Measurements from ENCODE around the gene MED17. TPM values are rescaled to one million over a fixed set of nuclear protein-coding genes. Genes with fewer than 3 reads are reported as not detected.

Gene MED17
- total RNA-seq, 1 donor from 2014 or later, result 15.3 TPM

DNA sequence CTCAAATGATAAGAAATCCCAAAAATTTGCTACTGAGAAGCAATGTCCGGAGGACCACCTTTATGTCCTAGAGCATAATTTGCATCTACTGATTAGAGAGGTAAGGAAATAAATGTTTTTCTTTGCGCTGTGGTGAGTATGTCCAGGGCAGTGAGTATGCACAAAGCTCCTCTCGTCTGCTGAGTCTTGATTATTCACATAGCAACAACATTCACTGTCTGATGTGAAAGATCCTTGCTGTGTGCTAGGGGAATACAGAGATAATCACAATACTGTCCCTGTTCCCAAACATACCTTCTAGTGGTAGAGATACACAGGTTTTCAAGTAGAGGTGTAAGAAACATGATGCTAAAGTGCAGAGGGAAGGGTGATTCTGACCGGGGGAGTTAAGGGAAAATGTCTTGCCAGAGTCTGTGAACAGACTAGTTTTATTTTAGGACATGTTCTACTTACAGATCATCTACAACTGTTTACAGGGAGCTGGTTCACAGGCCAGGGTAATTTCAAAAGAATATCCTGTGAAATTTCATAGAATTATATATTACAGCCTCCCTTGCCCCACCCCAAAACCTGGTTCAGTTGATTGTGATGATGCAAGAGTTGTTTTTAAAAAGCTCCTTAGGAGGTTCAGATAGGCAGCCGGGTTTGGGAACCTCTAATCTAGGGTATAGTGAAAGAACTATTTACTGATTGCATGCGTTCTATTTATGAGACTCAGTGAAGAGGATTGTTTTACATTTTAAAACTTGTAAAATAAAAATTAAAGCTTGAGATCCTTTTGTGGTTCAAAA is 12.6 kb downstream of the MED17 start:
- DNase-seq (no peak), ATAC-seq (ENCODE audit: poor library complexity) (no peak)
- intact Hi-C loops (cut with DNase I), result no loop called here

DNA sequence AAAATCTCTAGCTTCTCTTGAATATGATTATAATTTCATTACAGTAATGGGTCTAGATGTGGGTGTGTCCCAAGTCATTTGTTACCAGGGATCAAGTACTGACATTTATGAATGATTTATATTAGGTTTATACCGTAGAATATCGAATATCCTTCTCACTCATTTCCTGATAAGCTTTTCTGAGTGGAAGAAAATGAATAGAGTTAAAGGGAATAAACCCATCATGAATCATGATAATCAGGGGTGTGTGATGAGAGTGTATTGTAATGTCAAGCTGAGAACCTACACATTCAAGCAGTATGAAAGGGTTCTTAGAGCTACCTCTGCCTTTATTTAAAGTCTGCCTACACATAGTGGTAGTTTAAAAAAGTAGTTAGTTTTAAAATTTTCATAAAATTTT is 17.3 kb downstream of the MED17 start:
- intact Hi-C loops (cut with DNase I), result no loop called here
- no peak for DNase-seq
- ATAC-seq (ENCODE audit: poor library complexity), result no peak

GRCh38 chr11:93804879-93805278 is 20.8 kb downstream of the MED17 start:
- intact Hi-C loops (cut with DNase I), result no loop called here
- no peak for ATAC-seq (ENCODE audit: poor library complexity)

GRCh38 chr11:93807980-93808379 is 23.9 kb downstream of the MED17 start:
- intact Hi-C loops (cut with DNase I), result no loop called here
- ATAC-seq (ENCODE audit: poor library complexity), result no peak

More at GRCh38 chr11:93804879-93805278, 20.8 kb downstream of the MED17 start:
- no peak for DNase-seq

GRCh38 chr11:93813974-93814373 is 29.9 kb downstream of the MED17 start:
- ATAC-seq (ENCODE audit: poor library complexity), result no peak
- intact Hi-C loops (cut with DNase I), result no loop called here
- DNase-seq, result no peak

More at GRCh38 chr11:93807980-93808379, 23.9 kb downstream of the MED17 start:
- DNase-seq, result no peak

DNA sequence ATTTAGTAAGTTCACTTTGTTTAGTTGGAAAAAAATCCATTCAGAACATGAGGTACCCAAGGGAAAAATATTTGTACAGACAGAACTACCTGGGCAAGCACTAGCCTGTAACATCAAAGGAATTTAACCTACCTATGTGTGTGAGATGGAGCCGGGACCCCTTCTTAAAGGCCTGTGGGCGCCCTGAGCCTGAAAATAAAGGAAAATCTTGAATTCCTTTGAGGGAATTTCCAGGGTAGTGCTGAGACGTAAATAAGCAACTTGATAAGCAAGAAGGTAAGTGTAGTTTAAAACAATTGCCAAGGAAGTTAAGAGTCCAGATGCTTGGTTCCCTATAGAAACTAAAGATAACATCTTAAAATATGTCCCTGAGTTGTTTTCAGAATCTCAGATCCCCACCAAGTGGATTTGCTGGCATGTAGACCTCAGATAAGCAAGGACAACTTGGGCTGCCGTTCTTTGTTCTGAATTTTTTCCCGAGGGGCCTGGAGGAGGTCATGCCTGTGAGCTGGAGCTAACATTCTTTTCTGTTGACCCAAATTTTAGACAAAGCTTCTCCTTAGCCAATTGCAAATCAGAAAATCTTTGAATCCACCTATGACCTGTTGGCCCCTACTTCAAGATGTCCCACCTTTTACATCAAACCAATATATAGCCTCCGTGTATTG is 31.0 kb downstream of the MED17 start:
- DNase-seq (no peak), ATAC-seq (ENCODE audit: poor library complexity) (no peak)
- intact Hi-C loops (cut with DNase I), result no loop called here

DNA sequence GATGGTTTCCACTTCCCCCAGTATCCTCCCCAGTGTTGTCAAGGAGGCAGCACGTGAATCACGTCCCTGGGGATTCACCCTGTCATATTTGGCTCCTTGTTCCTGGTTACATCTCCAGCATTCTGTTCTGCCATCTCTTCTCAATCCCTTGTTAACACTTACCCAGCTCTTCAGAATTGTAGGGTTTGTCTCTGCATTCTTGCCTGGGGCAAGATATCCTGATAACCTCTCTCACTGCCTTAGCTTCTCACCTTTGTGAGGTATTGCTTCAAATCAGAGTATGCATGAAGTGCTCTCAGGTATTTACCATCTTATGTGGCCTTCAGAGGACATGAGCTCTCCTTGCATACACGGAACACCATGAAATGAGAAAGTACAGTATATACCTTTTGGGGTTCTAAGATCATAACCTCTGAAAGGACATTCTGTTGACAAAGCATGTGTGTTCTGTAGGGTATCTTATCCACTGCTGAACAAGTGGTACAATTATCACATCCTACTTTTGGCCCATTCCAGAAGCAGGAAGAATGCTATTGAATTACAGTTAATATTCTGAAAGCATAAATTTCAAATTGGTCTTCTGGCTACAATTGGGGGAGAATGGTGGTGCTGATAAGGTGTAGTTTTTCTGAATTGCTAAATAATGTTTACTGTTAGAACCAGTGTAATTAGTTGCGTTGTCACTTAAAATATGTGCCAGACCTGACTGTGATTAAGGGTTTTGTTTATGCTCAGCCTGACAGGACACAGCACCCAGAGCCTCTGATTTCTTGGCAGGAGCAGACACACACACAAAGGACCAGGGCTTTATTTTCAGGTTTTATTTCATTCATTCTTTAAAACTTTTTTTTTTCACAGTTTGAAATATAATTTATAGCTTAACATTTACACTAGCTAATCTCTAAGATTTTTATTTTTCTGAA is 33.6 kb downstream of the MED17 start:
- ATAC-seq (ENCODE audit: poor library complexity) (peak; percentile 74), DNase-seq (no peak)
- intact Hi-C loops (cut with DNase I), result no loop called here

DNA sequence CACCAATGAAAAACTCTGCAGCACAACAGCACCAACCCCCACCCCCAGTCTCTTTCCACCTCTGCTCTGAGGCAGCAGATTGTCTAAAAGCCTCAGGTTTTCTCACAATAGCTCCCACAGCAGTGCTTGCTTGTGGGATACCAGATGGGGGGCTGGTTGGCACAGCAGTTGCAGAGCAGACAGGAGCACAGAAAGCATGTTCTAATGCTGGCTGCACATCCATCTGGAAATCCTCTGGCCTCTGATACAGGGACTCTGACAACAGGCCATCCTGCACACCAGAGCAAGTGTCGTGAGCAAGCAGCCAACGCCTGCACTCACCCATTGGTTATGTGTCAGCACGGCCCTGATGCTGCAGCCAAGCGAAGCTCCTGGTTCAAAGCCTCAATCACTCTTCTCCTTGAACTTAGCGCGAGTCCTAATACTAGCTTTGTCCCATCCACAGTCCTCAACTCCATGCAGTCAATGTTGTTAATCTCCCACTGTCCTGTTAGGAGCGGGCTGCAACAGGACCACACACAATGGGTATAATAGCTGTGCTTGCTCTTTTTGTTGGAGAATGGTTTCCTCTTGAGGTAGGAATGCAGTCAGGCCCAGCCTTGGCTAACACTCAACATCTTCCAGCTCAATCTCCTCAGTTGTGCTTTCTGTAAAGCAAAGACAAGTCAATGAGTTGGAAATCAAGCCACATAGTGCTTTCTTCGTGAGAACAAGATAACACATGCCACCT is 36.0 kb downstream of the MED17 start:
- ATAC-seq (ENCODE audit: poor library complexity) (no peak), DNase-seq (no peak)

GRCh38 chr11:93820847-93821246 is 36.8 kb downstream of the MED17 start:
- DNase-seq (no peak), ATAC-seq (ENCODE audit: poor library complexity) (no peak)
- intact Hi-C loops (cut with DNase I), result no loop called here

More for the DNA sequence above, 36.0 kb downstream of the MED17 start:
- intact Hi-C loops (cut with DNase I), result no loop called here

DNA sequence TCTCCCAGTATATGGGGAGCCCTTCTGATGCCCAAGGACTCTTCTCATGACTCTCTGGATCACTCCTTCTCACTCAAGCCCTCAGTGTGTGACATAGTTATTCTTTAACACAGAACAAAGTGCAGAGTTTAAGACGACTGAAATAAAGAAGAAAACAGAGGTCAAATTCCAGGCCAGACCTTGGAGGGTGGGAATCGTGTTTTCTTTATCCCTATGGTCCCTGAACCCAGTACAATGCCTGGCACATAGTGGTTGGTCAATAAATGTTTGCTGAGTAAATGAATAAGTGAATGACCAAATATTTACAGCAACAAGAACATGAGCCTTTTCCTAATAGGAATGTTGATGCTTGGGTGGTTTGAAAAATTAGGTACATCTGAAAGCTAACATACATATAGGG is 37.5 kb downstream of the MED17 start:
- ATAC-seq (ENCODE audit: poor library complexity) (no peak), DNase-seq (no peak)
- intact Hi-C loops (cut with DNase I), result no loop called here

- ATAC-seq (ENCODE audit: poor library complexity) (no peak), DNase-seq (no peak)
- intact Hi-C loops (cut with DNase I), result no loop called here
Measured at GRCh38 chr11:93822359-93822758, 38.3 kb downstream of the MED17 start.

DNA sequence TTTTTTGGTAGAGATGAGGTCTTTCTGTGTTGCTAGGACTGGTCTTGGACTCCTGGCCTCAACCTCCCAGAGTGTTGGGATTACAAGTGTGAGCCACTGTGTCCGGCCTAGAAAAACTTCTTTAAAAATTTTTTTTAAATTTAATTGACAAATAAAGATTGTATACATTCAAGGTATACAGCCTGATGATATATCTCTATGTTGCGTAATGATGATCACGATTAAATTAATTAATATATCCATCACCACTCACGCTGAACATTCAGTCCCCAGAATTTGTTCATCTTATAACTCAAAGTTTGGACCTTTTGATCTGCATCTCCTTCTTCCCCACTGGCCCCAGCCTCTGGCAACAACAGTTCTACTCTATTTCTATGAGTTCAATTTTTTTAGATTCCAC is 39.1 kb downstream of the MED17 start:
- ATAC-seq (ENCODE audit: poor library complexity) (no peak), DNase-seq (no peak)
- intact Hi-C loops (cut with DNase I), result no loop called here

DNA sequence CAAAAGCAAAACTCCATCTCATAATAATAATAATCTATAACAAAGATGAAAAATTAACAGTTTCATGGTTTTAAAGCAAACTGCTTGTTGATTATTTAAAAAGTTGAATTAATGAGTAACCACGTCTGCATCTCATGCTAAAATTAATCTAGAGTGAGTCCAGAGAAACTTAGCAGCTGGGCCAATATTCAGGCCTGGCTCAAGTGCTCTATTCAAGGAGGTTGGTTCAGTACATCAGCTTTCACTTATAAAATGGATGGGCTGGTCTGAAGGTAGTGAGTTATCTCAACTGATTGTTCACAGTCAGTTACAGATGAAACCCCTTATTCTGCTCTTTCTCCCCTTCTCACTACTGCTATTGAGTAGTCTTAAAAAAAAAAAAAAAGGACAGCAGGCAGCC is 43.3 kb downstream of the MED17 start:
- no peak for DNase-seq
- intact Hi-C loops (cut with DNase I), result no loop called here
- no peak for ATAC-seq (ENCODE audit: poor library complexity)

DNA sequence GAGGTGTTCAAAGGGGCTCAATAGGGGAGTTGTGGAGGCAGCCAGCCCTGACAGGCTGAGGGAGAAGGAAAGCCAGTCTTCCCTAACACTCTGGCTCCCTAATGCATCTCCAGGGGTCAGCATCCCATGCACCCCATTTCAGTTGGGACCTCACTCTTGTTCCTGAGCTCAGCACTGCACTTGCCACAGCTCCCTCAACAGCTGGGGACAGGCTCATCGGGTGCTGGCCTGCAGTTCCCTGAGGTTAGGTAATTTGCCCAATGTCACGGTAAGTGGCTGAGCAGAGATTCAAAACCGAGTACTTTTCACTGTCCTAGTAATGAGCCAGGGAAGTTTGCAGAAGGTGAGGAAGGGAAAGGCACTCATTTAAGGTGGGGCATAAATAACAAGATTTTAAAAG is 45.5 kb downstream of the MED17 start:
- DNase-seq (no peak), ATAC-seq (ENCODE audit: poor library complexity) (no peak)
- intact Hi-C loops (cut with DNase I), result no loop called here

DNA sequence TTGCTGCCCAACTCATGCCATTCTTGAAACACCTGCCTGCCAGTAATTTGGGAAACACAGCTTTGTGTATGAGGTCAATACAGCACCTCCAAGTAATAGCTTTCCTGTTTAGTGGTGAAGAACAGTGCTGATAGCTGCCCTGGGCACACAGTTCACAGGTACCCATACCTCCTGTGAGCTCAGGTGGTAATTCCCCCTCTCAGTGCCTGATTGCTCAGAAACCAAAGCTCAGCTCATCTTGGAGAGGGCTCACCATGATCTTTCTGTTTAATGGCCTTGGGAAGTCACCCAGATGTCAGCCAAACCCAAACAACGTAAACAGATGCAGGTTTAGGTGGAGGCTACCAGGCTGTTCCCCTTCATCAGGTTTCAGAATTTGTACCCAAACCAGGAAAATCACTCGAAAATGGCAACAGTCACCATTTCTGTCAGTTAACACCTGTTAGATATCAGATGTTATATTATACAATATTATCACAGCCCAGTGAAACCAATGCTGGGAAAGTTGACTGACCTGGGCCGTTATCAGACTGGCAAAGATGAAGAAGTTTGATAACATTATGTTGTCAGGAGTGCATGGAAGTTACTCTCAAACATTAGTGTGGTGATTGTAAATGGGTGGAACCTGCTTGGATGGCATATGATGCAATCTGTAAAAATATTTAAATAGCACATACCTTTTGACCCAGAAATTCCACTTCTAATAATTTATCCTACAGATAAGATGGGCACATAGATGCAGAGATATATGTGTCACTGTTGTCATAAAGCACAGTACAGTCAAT is 47.5 kb downstream of the MED17 start:
- DNase-seq (no peak), ATAC-seq (ENCODE audit: poor library complexity) (no peak)
- intact Hi-C loops (cut with DNase I), result no loop called here

- intact Hi-C loops (cut with DNase I), result no loop called here
- ATAC-seq (ENCODE audit: poor library complexity) (no peak), DNase-seq (no peak)
Measured at GRCh38 chr11:93832780-93833179, 48.7 kb downstream of the MED17 start.

DNA sequence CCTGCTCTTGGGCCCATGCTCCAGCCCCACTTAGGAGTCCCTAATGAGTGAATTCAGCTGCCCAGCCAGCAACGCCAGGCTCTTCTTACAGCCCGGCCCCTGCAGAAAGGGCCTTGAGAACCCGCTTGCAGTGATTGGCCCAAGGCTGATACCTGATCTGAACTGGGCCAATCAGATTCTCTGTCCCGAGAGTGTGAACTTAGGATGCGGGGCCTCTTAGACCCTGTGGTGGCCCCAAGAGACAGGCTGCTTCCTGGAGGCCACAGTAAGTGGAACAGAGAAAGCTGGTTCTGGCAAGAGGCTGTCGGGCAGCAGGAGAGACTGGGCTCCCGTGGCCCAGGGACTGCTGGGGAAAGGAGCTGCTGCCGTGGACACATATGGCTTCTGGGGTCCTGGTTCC is 54.9 kb downstream of the MED17 start:
- ATAC-seq (ENCODE audit: poor library complexity) (no peak), DNase-seq (no peak)
- intact Hi-C loops (cut with DNase I), result no loop called here

- no peak for ATAC-seq (ENCODE audit: poor library complexity)
- DNase-seq, result no peak
- intact Hi-C loops (cut with DNase I), result no loop called here
Measured at GRCh38 chr11:93840180-93840579, 56.1 kb downstream of the MED17 start.

Measured in Right ventricle myocardium superior (tissue), 1 donor.